GM18526 (cell line): ENCODE results near the gene KLHL30.

ENCODE experiments used
- POLR2A ChIP-seq: IDR thresholded peaks from 3 replicates; pipeline ENCODE4 v1.6.1; 2011; ENCODE audit not compliant: insufficient read length; ENCODE audit errors: extremely low read depth

KLHL30 gene

DNA sequence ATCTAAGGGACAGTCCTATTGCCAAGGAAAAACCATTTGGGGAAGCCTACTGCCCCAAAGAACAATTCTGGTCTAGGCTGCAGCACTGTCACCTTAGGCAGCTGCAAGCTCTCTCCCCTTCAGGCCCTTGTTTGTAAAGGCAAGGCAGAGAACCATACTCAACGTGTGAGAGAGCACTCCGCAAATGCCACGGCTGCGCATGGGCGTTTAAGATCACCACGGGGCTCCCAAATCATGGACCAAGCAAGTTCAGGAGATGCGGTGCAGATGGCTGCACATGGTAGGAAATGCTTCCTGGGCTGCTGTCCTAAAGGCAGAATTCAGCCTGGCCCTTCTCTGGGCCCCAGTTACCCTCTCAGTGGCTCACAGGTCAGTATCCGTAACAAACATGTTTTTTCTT, 35.8 kb downstream of the KLHL30 start:
- no peak for TF ChIP-seq POLR2A

DNA sequence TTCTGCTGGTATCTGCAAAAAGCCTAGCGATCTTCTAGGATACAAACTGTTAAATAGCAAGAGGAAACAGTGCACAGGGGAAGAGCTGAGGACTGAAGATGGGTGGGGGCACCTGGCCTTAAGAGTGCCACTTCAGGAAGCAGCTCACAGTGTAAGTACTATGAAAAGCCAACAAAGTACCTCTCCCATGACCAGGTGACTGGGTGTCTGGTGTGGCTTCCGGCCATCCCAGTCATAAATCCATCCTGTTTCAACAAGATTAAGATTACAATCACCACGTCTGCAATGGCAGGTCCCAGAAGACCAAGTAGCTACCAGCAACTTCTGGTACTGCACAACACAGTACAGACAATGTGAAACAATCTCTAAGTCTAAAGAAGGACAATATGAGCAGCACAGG, 36.2 kb downstream of the KLHL30 start:
- TF ChIP-seq POLR2A = no peak

DNA sequence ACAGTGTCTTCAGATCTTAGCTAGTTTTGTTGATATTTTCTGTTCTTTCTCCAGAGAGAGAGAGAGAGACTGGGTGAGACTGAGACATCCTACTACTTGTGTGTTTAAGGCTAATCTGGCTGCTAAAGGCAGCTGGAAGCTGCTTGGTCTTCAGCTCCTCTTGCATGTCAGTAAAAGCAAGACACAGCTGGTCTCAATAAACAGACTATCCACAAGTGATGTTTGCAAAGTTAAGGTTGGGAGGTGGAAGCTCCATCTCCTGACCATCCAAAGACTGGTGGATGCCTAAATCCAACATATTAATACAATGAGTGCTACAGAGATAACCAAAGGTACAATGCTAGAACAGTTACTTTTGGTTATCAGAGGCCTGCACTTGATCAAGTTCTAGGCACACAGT, 38.1 kb downstream of the KLHL30 start:
- TF ChIP-seq POLR2A = no peak

DNA sequence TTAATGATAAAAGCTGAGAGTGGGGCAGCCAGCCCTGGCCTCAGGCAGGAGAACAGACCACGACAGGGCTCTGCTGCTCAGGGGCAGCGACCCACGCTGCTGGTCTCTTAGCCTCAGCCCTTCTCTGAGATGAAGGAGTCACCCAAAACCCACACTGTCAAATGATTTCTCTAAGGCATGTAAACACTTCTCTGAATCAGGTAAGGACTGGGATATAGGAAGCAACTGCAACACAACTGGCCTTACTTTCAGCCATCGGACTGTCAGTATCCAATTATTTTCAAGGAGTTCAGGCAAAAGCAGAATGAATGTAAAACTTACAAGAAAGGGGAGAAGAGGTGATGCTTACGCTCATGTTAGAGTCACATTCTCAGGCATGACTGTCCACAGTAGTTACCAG, 42.1 kb downstream of the KLHL30 start:
- TF ChIP-seq POLR2A = no peak

DNA sequence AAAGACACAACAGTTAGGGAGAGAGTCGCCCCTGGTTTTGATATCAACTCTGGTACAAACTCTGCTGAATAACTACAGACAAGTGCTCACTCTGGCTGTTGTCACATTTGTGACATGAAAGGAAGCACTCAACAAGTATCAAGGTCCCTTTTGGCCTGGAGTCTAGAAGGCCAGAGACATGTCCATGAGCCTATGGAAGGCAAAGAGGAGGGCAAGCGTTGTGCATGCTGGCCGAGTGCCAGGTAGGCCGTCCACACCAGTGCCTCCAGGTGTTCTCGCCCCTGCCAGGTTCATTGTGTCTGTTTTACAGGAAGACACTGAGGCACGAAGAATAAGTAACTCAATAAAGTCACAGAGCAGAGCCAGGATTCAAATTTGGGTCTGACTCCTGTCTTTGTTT, 43.9 kb downstream of the KLHL30 start:
- no peak for TF ChIP-seq POLR2A

DNA sequence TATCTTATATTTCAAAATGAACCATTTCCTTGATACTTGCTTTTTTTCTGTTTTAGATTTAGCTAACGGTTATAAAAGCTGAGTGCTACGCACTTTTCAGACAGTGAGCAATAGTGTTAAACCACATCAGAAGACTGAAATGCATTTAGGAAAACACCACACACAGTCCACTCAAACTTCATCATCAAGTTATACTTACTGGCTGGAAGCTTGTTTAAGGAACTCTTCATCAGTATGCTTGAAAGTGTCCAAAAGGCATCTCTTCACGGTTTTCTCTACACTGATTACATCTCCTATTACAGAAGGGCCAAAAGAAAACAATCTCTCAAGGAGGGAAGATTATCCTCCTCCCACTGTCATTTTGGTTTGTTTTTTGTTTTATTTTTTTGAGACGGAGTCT, 45.4 kb downstream of the KLHL30 start:
- TF ChIP-seq POLR2A = no peak

DNA sequence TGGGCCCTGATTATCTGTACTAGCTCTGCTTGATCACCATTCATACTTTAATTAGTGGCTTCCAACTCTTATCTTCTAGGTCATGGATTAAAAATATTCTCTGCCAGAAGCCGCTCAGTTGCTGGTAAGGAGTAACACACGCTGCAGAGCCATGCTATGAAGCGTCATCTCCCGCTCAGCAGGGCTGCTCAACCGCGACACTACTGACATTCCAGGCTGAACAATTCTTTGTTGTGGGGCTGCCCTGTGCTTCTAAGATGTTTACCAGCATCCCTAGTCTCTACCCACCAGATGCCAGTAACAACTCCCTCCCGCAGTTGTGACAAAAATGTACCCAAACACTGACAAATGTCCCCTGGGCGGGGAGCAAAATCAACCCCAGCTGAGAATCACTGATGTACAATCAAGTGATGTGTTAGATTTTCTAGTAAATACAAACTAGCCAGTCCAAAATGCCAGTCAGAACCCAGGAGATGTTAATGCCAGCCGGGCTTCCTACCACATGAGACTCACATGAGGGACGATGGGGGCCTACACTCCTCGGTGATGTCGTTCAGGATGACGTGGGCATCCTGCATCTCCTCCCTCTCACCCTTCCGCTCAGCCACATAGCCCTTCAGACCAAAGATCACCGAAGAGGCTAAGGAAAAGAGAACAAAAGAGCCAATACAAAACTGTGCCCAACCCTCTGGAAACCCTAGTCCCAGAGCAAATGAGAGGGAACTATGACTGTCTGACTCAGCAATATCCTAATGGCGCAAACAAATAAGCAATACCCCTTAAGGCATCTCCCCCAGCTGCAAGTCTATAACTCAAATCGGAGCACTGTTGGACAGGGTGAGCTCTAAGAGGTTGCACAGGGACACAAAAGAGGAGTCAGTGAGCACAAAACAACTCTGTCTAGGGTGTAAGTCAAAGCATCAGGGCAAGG, 49.4 kb downstream of the KLHL30 start:
- no peak for TF ChIP-seq POLR2A

DNA sequence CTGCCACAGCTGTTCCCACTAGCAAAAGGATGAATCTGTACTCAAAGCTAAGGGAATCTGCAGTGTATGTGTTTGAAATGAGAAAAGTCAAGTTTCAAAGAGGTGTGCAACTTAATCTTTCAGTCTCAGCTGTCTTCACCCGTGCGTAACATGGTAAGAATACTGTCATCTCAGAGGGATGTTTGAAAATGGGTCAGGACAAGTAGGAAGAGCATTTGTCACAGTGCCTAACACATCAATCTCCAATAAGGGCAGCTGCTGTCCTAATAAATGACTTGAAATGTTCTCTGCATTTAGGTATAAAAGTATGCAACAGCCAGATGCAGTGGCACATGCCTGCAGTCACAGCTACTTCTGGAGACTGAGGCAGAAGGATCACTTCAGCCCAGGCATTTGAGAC, 52.0 kb downstream of the KLHL30 start:
- no peak for TF ChIP-seq POLR2A
